GM12878 (cell line): ENCODE results near the gene COPZ2. TPM values are rescaled to one million over a fixed set of nuclear protein-coding genes. Genes with fewer than 3 reads are reported as not detected.

Experiments
- ATAC-seq: fragments of 200-7000 bp; cut with Tn5 transposase; 3 replicates; pipeline ENCODE4 v1.9.1; 2020; ENCODE audit warnings: mild to moderate bottlenecking, moderate library complexity
- BruUV-seq: library from RNA; stranded (reverse); fragments of 400-500 nt; replicated peaks from 2 replicates; lab custom pipeline; 2021; lab: Mats Ljungman, UMichigan
- CTCF ChIA-PET: fragments of 300-600 bp; sonication (Branson Sonifier 250); formaldehyde crosslinking; extraction: SDS; loops from one replicate; lab custom pipeline; 2021; ENCODE audit warnings: inconsistent platforms; lab: Yijun Ruan, JAX
- POLR2A ChIA-PET: fragments of 350-600 bp; formaldehyde crosslinking; extraction: SDS; loops from one replicate; lab custom pipeline; 2021; ENCODE audit warnings: inconsistent platforms; lab: Charles Lee
- RAD21 ChIA-PET: fragments of 300-600 bp; sonication (Branson Sonifier 250); formaldehyde crosslinking; loops from one replicate; lab custom pipeline; 2023; ENCODE audit warnings: antibody characterized with exemption; ENCODE audit not compliant: unreplicated experiment; lab: Charles Lee
- SMC1A ChIA-PET: fragments of 300-600 bp; sonication (Branson Sonifier 250); formaldehyde crosslinking; loops from one replicate; lab custom pipeline; 2023; ENCODE audit not compliant: unreplicated experiment, uncharacterized antibody; lab: Charles Lee
- DNase-seq: peaks from one replicate; pipeline ENCODE4 v3.0.0-alpha.2; 2011; ENCODE audit warnings: low read depth, low spot score
- FAIRE-seq: peaks from 3 replicates; lab custom pipeline; 2011; peaks lifted over from hg19 to GRCh38; lab: Jason Lieb, UNC
- H2AFZ ChIP-seq: 2 replicates; pipeline ENCODE4 v1.6.0; 2011; ENCODE audit warnings: low read depth, low read length, control low read depth; ENCODE audit not compliant: control insufficient read depth
- H3K27ac ChIP-seq: 2 replicates; pipeline ENCODE4 v1.5.1; 2011; ENCODE audit warnings: control low read depth; ENCODE audit not compliant: control insufficient read depth, insufficient read depth
- H3K27me3 ChIP-seq, 2 experiments: replicated peaks in 1 of 2; 2 replicates each; pipeline versions ENCODE4 v1.6.0 to v1.6.1; 2011; ENCODE audit warnings: low read length in 1 of 2; ENCODE audit not compliant: control insufficient read depth in 2 of 2, insufficient read depth in 2 of 2
- H3K36me3 ChIP-seq, 2 experiments: 2 replicates each; pipeline ENCODE4 v1.5.1; 2011; ENCODE audit warnings: low read length in 1 of 2; ENCODE audit not compliant: control insufficient read depth in 2 of 2, insufficient read depth in 2 of 2
- H3K4me1 ChIP-seq: 2 replicates; pipeline ENCODE4 v1.6.1; 2011; ENCODE audit warnings: mild to moderate bottlenecking, low read length, moderate library complexity, mixed read lengths; ENCODE audit not compliant: control insufficient read depth, insufficient read depth
- H3K4me2 ChIP-seq: 2 replicates; pipeline ENCODE4 v1.6.0; 2011; ENCODE audit warnings: control low read depth; ENCODE audit not compliant: control insufficient read depth, insufficient read depth
- H3K4me3 ChIP-seq: fragments of 200-600 bp; sonication (generic); 2 replicates; pipeline ENCODE4 v1.5.1; 2016
- H3K79me2 ChIP-seq: 2 replicates; pipeline ENCODE4 v1.6.0; 2011; ENCODE audit warnings: low read length; ENCODE audit not compliant: control insufficient read depth, insufficient read depth
- H3K9ac ChIP-seq: 2 replicates; pipeline ENCODE4 v1.8.0; 2011; ENCODE audit warnings: low read length, control low read depth, mixed read lengths; ENCODE audit not compliant: control insufficient read depth, insufficient read depth
- H3K9me3 ChIP-seq: replicated peaks from 3 replicates; pipeline ENCODE4 v1.5.1; 2011; ENCODE audit warnings: mild to moderate bottlenecking, low read length; ENCODE audit not compliant: control insufficient read depth, insufficient read depth
- H4K20me1 ChIP-seq: 2 replicates; pipeline ENCODE4 v1.6.0; 2011; ENCODE audit not compliant: control insufficient read depth, insufficient read depth
- BACH1 ChIP-seq: fragments of 450-650 bp; IDR thresholded peaks from 2 replicates; pipeline ENCODE4 v1.6.1; 2017; ENCODE audit warnings: mild to moderate bottlenecking, borderline replicate concordance
- BHLHE40 ChIP-seq, 2 experiments: fragments of 450-650 bp in 1 of 2; IDR thresholded peaks; 2 replicates each; pipeline ENCODE4 v1.6.1; 2011 to 2017; ENCODE audit warnings: low read depth in 2 of 2, borderline replicate concordance in 1 of 2, improper control_type of control experiment in 1 of 2, low read length in 1 of 2, mild to moderate bottlenecking in 1 of 2
- CHD2 ChIP-seq: IDR thresholded peaks from 2 replicates; pipeline ENCODE4 v1.6.1; 2011; ENCODE audit warnings: low read depth, low read length, improper control_type of control experiment, borderline replicate concordance
- E4F1 ChIP-seq: fragments of 450-650 bp; IDR thresholded peaks from 2 replicates; pipeline ENCODE4 v1.6.1; 2018; ENCODE audit warnings: borderline replicate concordance, mild to moderate bottlenecking; ENCODE audit not compliant: partially characterized antibody
- EED ChIP-seq: sonication (generic); IDR thresholded peaks from 2 replicates; pipeline ENCODE4 v1.6.1; 2016; ENCODE audit warnings: antibody characterized with exemption, low read depth
- EGR1 ChIP-seq, 2 experiments: IDR thresholded peaks; 1 replicate in 1 of 2; 2 replicates in 1 of 2; pipeline ENCODE4 v1.6.1; 2011 to 2012; ENCODE audit warnings: low read depth in 2 of 2, low read length in 2 of 2, borderline replicate concordance in 1 of 2, mild to moderate bottlenecking in 1 of 2, moderate library complexity in 1 of 2
- GATAD2B ChIP-seq: fragments of 450-650 bp; conservative IDR thresholded peaks from 2 replicates; pipeline ENCODE4 v1.6.1; 2017; ENCODE audit warnings: low read depth, mild to moderate bottlenecking, moderate library complexity
- HDGF ChIP-seq: fragments of 450-650 bp; IDR thresholded peaks from 2 replicates; pipeline ENCODE4 v1.6.1; 2016; ENCODE audit warnings: antibody characterized with exemption
- IKZF1 ChIP-seq: fragments of 450-650 bp; conservative IDR thresholded peaks from 2 replicates; pipeline ENCODE4 v1.6.1; 2017; ENCODE audit warnings: antibody characterized with exemption, mild to moderate bottlenecking
- MTA2 ChIP-seq: fragments of 450-650 bp; IDR thresholded peaks from 2 replicates; pipeline ENCODE4 v1.6.1; 2016; ENCODE audit warnings: low read depth, mild to moderate bottlenecking, moderate library complexity
- MTA3 ChIP-seq: IDR thresholded peaks from 2 replicates; pipeline ENCODE4 v1.6.1; 2012; ENCODE audit warnings: low read length, inconsistent platforms, borderline replicate concordance
- NBN ChIP-seq: fragments of 450-650 bp; IDR thresholded peaks from 2 replicates; pipeline ENCODE4 v1.6.1; 2016
- NFYA ChIP-seq: IDR thresholded peaks from 2 replicates; pipeline ENCODE4 v1.6.1; 2011; ENCODE audit warnings: low read depth, mild to moderate bottlenecking, low read length, improper control_type of control experiment, borderline replicate concordance
- RELB ChIP-seq: fragments of 450-650 bp; IDR thresholded peaks from 2 replicates; pipeline ENCODE4 v1.6.1; 2017; ENCODE audit warnings: low read depth, mild to moderate bottlenecking, moderate library complexity
- RFX5 ChIP-seq: IDR thresholded peaks from 2 replicates; pipeline ENCODE4 v1.6.1; 2011; ENCODE audit warnings: low read depth, low read length, improper control_type of control experiment
- SREBF1 ChIP-seq: IDR thresholded peaks from 2 replicates; pipeline ENCODE4 v1.6.1; 2012; ENCODE audit warnings: mild to moderate bottlenecking, low read length
- SUZ12 ChIP-seq: fragments of 200-600 bp; sonication (generic); IDR thresholded peaks from one replicate; pipeline ENCODE4 v1.6.1; 2018; ENCODE audit warnings: antibody characterized with exemption, mild to moderate bottlenecking; ENCODE audit not compliant: unreplicated experiment
- ZBED1 ChIP-seq: IDR thresholded peaks from 2 replicates; pipeline ENCODE4 v1.6.1; 2016; ENCODE audit warnings: borderline replicate concordance
- ZZZ3 ChIP-seq: IDR thresholded peaks from 2 replicates; pipeline ENCODE4 v1.6.1; 2011; ENCODE audit warnings: low read depth; ENCODE audit not compliant: control insufficient read depth, insufficient read length
- WGBS: methylation state at CpG from one replicate; pipeline ENCODE4 v1.1.6; 2016; ENCODE audit warnings: low lambda C conversion rate; ENCODE audit not compliant: insufficient replicate concordance, insufficient coverage; ENCODE audit errors: missing lambda C conversion rate; 5-methylcytosine and 5-hydroxymethylcytosine counted together
- in situ Hi-C: fragments of 300-500 bp; cut with MboI; formaldehyde crosslinking; loops from 9 replicates; pipeline ENCODE4 v1.14.3; 2018; ENCODE audit warnings: mixed read lengths
- intact Hi-C: fragments of 100-400 bp; cut with micrococcal nuclease; formaldehyde crosslinking; loops from one replicate; pipeline ENCODE4 v1.14.2; 2022; ENCODE audit not compliant: unreplicated experiment
- polyA plus RNA-seq, 11 experiments: library from polyadenylated mRNA; depleted of rRNA in 4 of 11; unstranded in 6 of 11; stranded (reverse) in 5 of 11; fragments of >200 nt; fragmentation: Nextera tagmentation in 4 of 11; fragmentation: Illumina TruSeq in 1 of 11; extraction: Ambion mirVana in 4 of 11; extraction: Trizol in 1 of 11; gene quantifications; 1 replicate in 1 of 11; 2 replicates in 10 of 11; pipeline versions ENCODE4 v1.2.1 to v1.2.3, GENCODE V29; 2011 to 2016; ENCODE audit warnings: inconsistent platforms in 2 of 11, missing spikeins in 2 of 11, low read depth in 1 of 11
- total RNA-seq, 4 experiments: library from RNA; depleted of rRNA in 3 of 4; stranded (reverse); fragments of >200 nt in 3 of 4; fragmentation: Illumina TruSeq in 1 of 4; extraction: Trizol in 1 of 4; gene quantifications; 2 replicates each; pipeline versions ENCODE4 v1.2.1 to v1.2.3, GENCODE V29; 2013 to 2021

The COPZ2 gene
- total and polyA plus RNA-seq, 10 of the 15 experiments (the other 5 are each of a cell fraction or from before 2014, with no cell fraction given), result 0.20 to 4.3 (median 2.6) TPM

GRCh38 chr17:48004983-48005382 is 32.6 kb downstream of the COPZ2 start (continued):
- TF ChIP-seq GATAD2B (no peak), BHLHE40 (IDR thresholded peaks at IDR 0.05; ENCODE audit: borderline replicate concordance in 1 of 2, low read depth in 2 of 2, low read length in 1 of 2) (no peak), RFX5 (no peak), MTA3 (no peak), EED (no peak), CHD2 (no peak)

- H4K20me1 ChIP-seq, result no peaks in the 10 kb centered on the region
- H3K9me3 ChIP-seq, result no peaks in the 10 kb centered on the region
- no peak for DNase-seq
- FAIRE-seq, result no peak
- H3K4me1 ChIP-seq, result peaks cover 49% of the 10 kb centered on the region
- peak overlapping the region; percentile 45 for H2AFZ ChIP-seq
- peak overlapping the region; percentile 85 for H3K27ac ChIP-seq
- ChIA-PET SMC1A (interaction anchor here (0.8 to 9.5 kb wide), 14 partner anchors 9 to 163 kb away, joined by 3 to 97 read pairs (median 4); partner anchors contain the start of genes CDK5RAP3 and SCRN2), POLR2A (interaction anchor here (0.6 to 2.8 kb wide), 12 partner anchors 8 to 327 kb away, joined by 3 to 17 read pairs (median 6); partner anchors contain the start of genes CDK5RAP3 and PNPO), RAD21 (interaction anchor here (0.7 to 4.8 kb wide), 12 partner anchors 8 to 425 kb away, joined by 3 to 54 read pairs (median 6); partner anchors contain the start of genes CDK5RAP3 and SNX11), CTCF (interaction anchor here (1.5 to 8.5 kb wide), 12 partner anchors 8 to 162 kb away, joined by 7 to 59 read pairs (median 12); partner anchors contain the start of genes CDK5RAP3, PNPO and SCRN2)
- peak overlapping the region; percentile 11 for H3K4me2 ChIP-seq
- no peaks in the 10 kb centered on the region for H3K79me2 ChIP-seq
- H3K9ac ChIP-seq, result no peak overlapping the region
- H3K4me3 ChIP-seq, result no peak overlapping the region
- in situ Hi-C loops, result no loop called here
- WGBS, result 47% methylated on average over 13 of the region's 17 CpGs
- no peaks in the 10 kb centered on the region for H3K27me3 ChIP-seq
- peak; percentile 44 for ATAC-seq
- no TSS peak for BruUV-seq
- intact Hi-C loops, result no loop called here
- no peaks in the 10 kb centered on the region; a peak in 1 of 4 replicates for H3K36me3 ChIP-seq
- TF ChIP-seq NFYA, result no peak
- TF ChIP-seq E4F1, result peak; percentile 12
- peak; percentile 22; the same call in 1 of the 2 replicates for TF ChIP-seq IKZF1
- TF ChIP-seq RELB, result peak; percentile 40; the same call in 1 of the 2 replicates
- peak; percentile 49 for TF ChIP-seq MTA2
- no peak for TF ChIP-seq SREBF1
- no peak for TF ChIP-seq ZBED1
- TF ChIP-seq ZZZ3, result no peak
- peak; percentile 91 for TF ChIP-seq HDGF
- no peak for TF ChIP-seq MTA3
- TF ChIP-seq NBN, result peak; percentile 72
- no peak for TF ChIP-seq SUZ12
- 0 out of 3 replicates have a peak, but pooled peaks of 1 of the 2 experiments have one; percentile 13 for TF ChIP-seq EGR1 (IDR thresholded peaks at IDR 0.05; ENCODE audit: borderline replicate concordance in 1 of 2, low read depth in 2 of 2, low read length in 2 of 2)
- TF ChIP-seq BACH1, result 0 out of 2 replicates have a peak, but pooled peaks have one; percentile 13
Observed at GRCh38 chr17:48003417-48004151, 34.0 kb downstream of the COPZ2 start.
